Measurements from ENCODE around the gene PRKCA.
A peak's percentile ranks its signal among the peaks of the same experiment; 100 is the strongest.

The PRKCA gene

GRCh38 chr17:66577041-66577440 lies 274.6 kb downstream of the PRKCA start:
- WGBS (ENCODE audit: extremely low coverage, insufficient coverage, insufficient read length), result no CpG with 5 or more reads among the region's 8 CpGs
- no peak overlapping the region for H2AK5ac ChIP-seq (ENCODE audit: low read length)
- no peak overlapping the region for H3K4me3 ChIP-seq (ENCODE audit: low read depth, low read length)
- no peak overlapping the region for H4K91ac ChIP-seq (ENCODE audit: low read depth, low read length)
- H3K27ac ChIP-seq (ENCODE audit: low read depth, low read length), result no peak overlapping the region
- no peaks in the 10 kb centered on the region for H3K79me1 ChIP-seq (ENCODE audit: low read length)
- no peak overlapping the region for H2BK12ac ChIP-seq (ENCODE audit: low read length)
- no peak overlapping the region for H2BK120ac ChIP-seq (ENCODE audit: insufficient read depth, low read length, poor library complexity)
- H4K8ac ChIP-seq (ENCODE audit: low read depth, low read length), result no peak overlapping the region
- H3K18ac ChIP-seq (ENCODE audit: low read length), result no peak overlapping the region
- H3K23ac ChIP-seq (ENCODE audit: low read length), result no peak overlapping the region
- H3K4me1 ChIP-seq (ENCODE audit: control insufficient read depth in 1 of 2, insufficient read depth in 2 of 2, low read length in 2 of 2), result peaks cover 5 to 18% of the 10 kb centered on the region in 2 experiments
- H3K36me3 ChIP-seq (ENCODE audit: control insufficient read depth in 1 of 2, insufficient read depth in 2 of 2, low read length in 2 of 2), result no peaks in the 10 kb centered on the region
- no peak overlapping the region for H3K9ac ChIP-seq (ENCODE audit: low read length)
- H3K4ac ChIP-seq (ENCODE audit: low read depth, low read length), result no peak overlapping the region
- H3K79me2 ChIP-seq (ENCODE audit: control insufficient read depth, insufficient read depth, low read length, poor library complexity), result no peaks in the 10 kb centered on the region
- no peaks in the 10 kb centered on the region for H3K27me3 ChIP-seq (ENCODE audit: insufficient read depth, low read length)
- H2BK5ac ChIP-seq (ENCODE audit: low read depth, low read length, poor library complexity), result no peak overlapping the region
- no peak overlapping the region for H3K14ac ChIP-seq (ENCODE audit: low read length)
- no peaks in the 10 kb centered on the region for H3K9me3 ChIP-seq (ENCODE audit: insufficient read depth, low read depth, low read length)
- H3K4me2 ChIP-seq (ENCODE audit: low read length), result no peak overlapping the region
- DNase-seq, result no peak
- no peak overlapping the region for H2AFZ ChIP-seq (ENCODE audit: insufficient read depth, low read length, poor library complexity)
- no peak overlapping the region for H4K12ac ChIP-seq (ENCODE audit: low read depth, low read length)

GRCh38 chr17:66578781-66579489 lies 276.5 kb downstream of the PRKCA start:
- Histone ChIP-seq H3K79me1 (ENCODE audit: low read length) (no peaks in the 10 kb centered on the region), H2BK120ac (ENCODE audit: insufficient read depth, low read length, poor library complexity) (no peak overlapping the region), H3K27me3 (ENCODE audit: insufficient read depth, low read length) (no peaks in the 10 kb centered on the region), H2AFZ (ENCODE audit: insufficient read depth, low read length, poor library complexity) (no peak overlapping the region), H2BK5ac (ENCODE audit: low read depth, low read length, poor library complexity) (no peak overlapping the region), H4K91ac (ENCODE audit: low read depth, low read length) (peak overlapping the region; percentile 20), H3K4me2 (ENCODE audit: low read length) (no peak overlapping the region), H3K27ac (ENCODE audit: low read depth, low read length) (no peak overlapping the region), H3K4me1 (ENCODE audit: control insufficient read depth in 1 of 2, insufficient read depth in 2 of 2, low read length in 2 of 2) (peaks cover 5 to 18% of the 10 kb centered on the region in 2 experiments), H3K4ac (ENCODE audit: low read depth, low read length) (no peak overlapping the region), H2BK12ac (ENCODE audit: low read length) (no peak overlapping the region), H3K36me3 (ENCODE audit: control insufficient read depth in 1 of 2, insufficient read depth in 2 of 2, low read length in 2 of 2) (no peaks in the 10 kb centered on the region), H3K18ac (ENCODE audit: low read length) (no peak overlapping the region), H4K8ac (ENCODE audit: low read depth, low read length) (no peak overlapping the region), H3K9me3 (ENCODE audit: insufficient read depth, low read depth, low read length) (no peaks in the 10 kb centered on the region), H3K23ac (ENCODE audit: low read length) (no peak overlapping the region), H3K79me2 (ENCODE audit: control insufficient read depth, insufficient read depth, low read length, poor library complexity) (no peaks in the 10 kb centered on the region), H3K4me3 (ENCODE audit: low read depth, low read length) (peak overlapping the region; percentile 18), H2AK5ac (ENCODE audit: low read length) (no peak overlapping the region), H3K9ac (ENCODE audit: low read length) (no peak overlapping the region), H3K14ac (ENCODE audit: low read length) (no peak overlapping the region), H4K12ac (ENCODE audit: low read depth, low read length) (no peak overlapping the region)
- WGBS (ENCODE audit: extremely low coverage, insufficient coverage, insufficient read length), result no CpG with 5 or more reads among the region's 22 CpGs
- DNase-seq, result no peak

- Histone ChIP-seq H2BK120ac (ENCODE audit: insufficient read depth, low read length, poor library complexity) (no peak overlapping the region), H3K27me3 (ENCODE audit: insufficient read depth, low read length) (no peaks in the 10 kb centered on the region), H3K18ac (ENCODE audit: low read length) (no peak overlapping the region), H3K36me3 (ENCODE audit: control insufficient read depth in 1 of 2, insufficient read depth in 2 of 2, low read length in 2 of 2) (no peaks in the 10 kb centered on the region), H3K79me1 (ENCODE audit: low read length) (no peaks in the 10 kb centered on the region), H3K9ac (ENCODE audit: low read length) (no peak overlapping the region), H3K14ac (ENCODE audit: low read length) (no peak overlapping the region), H3K9me3 (ENCODE audit: insufficient read depth, low read depth, low read length) (no peaks in the 10 kb centered on the region), H2AK5ac (ENCODE audit: low read length) (no peak overlapping the region), H3K4ac (ENCODE audit: low read depth, low read length) (no peak overlapping the region), H2BK5ac (ENCODE audit: low read depth, low read length, poor library complexity) (no peak overlapping the region), H2BK12ac (ENCODE audit: low read length) (peak overlapping the region; percentile 29), H3K79me2 (ENCODE audit: control insufficient read depth, insufficient read depth, low read length, poor library complexity) (no peaks in the 10 kb centered on the region), H3K4me1 (ENCODE audit: control insufficient read depth in 1 of 2, insufficient read depth in 2 of 2, low read length in 2 of 2) (peaks cover 5 to 18% of the 10 kb centered on the region in 2 experiments), H2AFZ (ENCODE audit: insufficient read depth, low read length, poor library complexity) (no peak overlapping the region), H3K23ac (ENCODE audit: low read length) (no peak overlapping the region), H4K91ac (ENCODE audit: low read depth, low read length) (peak overlapping the region; percentile 20), H3K4me2 (ENCODE audit: low read length) (no peak overlapping the region), H4K8ac (ENCODE audit: low read depth, low read length) (no peak overlapping the region), H4K12ac (ENCODE audit: low read depth, low read length) (no peak overlapping the region), H3K27ac (ENCODE audit: low read depth, low read length) (no peak overlapping the region), H3K4me3 (ENCODE audit: low read depth, low read length) (peak overlapping the region; percentile 18)
- no peak for DNase-seq
- no CpG with 5 or more reads among the region's 4 CpGs for WGBS (ENCODE audit: extremely low coverage, insufficient coverage, insufficient read length)
Measured at GRCh38 chr17:66579556-66579955, 277.1 kb downstream of the PRKCA start.

GRCh38 chr17:66580184-66580955 lies 278.0 kb downstream of the PRKCA start:
- WGBS (ENCODE audit: extremely low coverage, insufficient coverage, insufficient read length), result no CpG with 5 or more reads among the region's 15 CpGs
- Histone ChIP-seq H2BK12ac (ENCODE audit: low read length) (no peak overlapping the region), H3K27me3 (ENCODE audit: insufficient read depth, low read length) (no peaks in the 10 kb centered on the region), H2BK5ac (ENCODE audit: low read depth, low read length, poor library complexity) (no peak overlapping the region), H3K79me2 (ENCODE audit: control insufficient read depth, insufficient read depth, low read length, poor library complexity) (no peaks in the 10 kb centered on the region), H2BK120ac (ENCODE audit: insufficient read depth, low read length, poor library complexity) (no peak overlapping the region), H3K14ac (ENCODE audit: low read length) (no peak overlapping the region), H4K8ac (ENCODE audit: low read depth, low read length) (no peak overlapping the region), H3K27ac (ENCODE audit: low read depth, low read length) (no peak overlapping the region), H4K12ac (ENCODE audit: low read depth, low read length) (no peak overlapping the region), H3K18ac (ENCODE audit: low read length) (no peak overlapping the region), H3K79me1 (ENCODE audit: low read length) (no peaks in the 10 kb centered on the region), H3K23ac (ENCODE audit: low read length) (no peak overlapping the region), H2AK5ac (ENCODE audit: low read length) (no peak overlapping the region), H3K9me3 (ENCODE audit: insufficient read depth, low read depth, low read length) (no peaks in the 10 kb centered on the region), H3K4me3 (ENCODE audit: low read depth, low read length) (no peak overlapping the region), H3K36me3 (ENCODE audit: control insufficient read depth in 1 of 2, insufficient read depth in 2 of 2, low read length in 2 of 2) (no peaks in the 10 kb centered on the region), H3K4ac (ENCODE audit: low read depth, low read length) (no peak overlapping the region), H2AFZ (ENCODE audit: insufficient read depth, low read length, poor library complexity) (no peak overlapping the region), H3K4me2 (ENCODE audit: low read length) (no peak overlapping the region), H3K4me1 (ENCODE audit: control insufficient read depth in 1 of 2, insufficient read depth in 2 of 2, low read length in 2 of 2) (peaks cover 5 to 18% of the 10 kb centered on the region in 2 experiments), H4K91ac (ENCODE audit: low read depth, low read length) (no peak overlapping the region), H3K9ac (ENCODE audit: low read length) (no peak overlapping the region)
- DNase-seq, result peak in 1 of 2 donors; percentile 11

All from trophoblast cell (in vitro differentiated cells and primary cell).